ENCODE measurements around the gene MALAT1.
"Not testable (repeated sequence)": the region's sequence is repeated elsewhere in the genome, so short reads cannot be mapped to it uniquely, and the experiment has no call there.

The MALAT1 gene

GRCh38 chr11:65516135-65516968, 17.5 kb downstream of the MALAT1 start:
- no peak for DNase-seq (ENCODE audit: low read depth in 1 of 2, low spot score in 1 of 2)

GRCh38 chr11:65518941-65519549, 20.2 kb downstream of the MALAT1 start:
- not testable (repeated sequence) for DNase-seq (ENCODE audit: low read depth in 1 of 2, low spot score in 1 of 2)

GRCh38 chr11:65521777-65522521, 23.1 kb downstream of the MALAT1 start:
- not testable (repeated sequence) for DNase-seq (ENCODE audit: low read depth in 1 of 2, low spot score in 1 of 2)

GRCh38 chr11:65522718-65523630, 24.1 kb downstream of the MALAT1 start:
- not testable (repeated sequence) for DNase-seq (ENCODE audit: low read depth in 1 of 2, low spot score in 1 of 2)

GRCh38 chr11:65523631-65523968, 24.8 kb downstream of the MALAT1 start:
- DNase-seq (ENCODE audit: low read depth in 1 of 2, low spot score in 1 of 2), result not testable (repeated sequence)

GRCh38 chr11:65524014-65524740, 25.3 kb downstream of the MALAT1 start:
- no peak for DNase-seq (ENCODE audit: low read depth in 1 of 2, low spot score in 1 of 2)

GRCh38 chr11:65524741-65525545, 26.1 kb downstream of the MALAT1 start, which contains the start of gene SCYL1:
SCYL1 (plus strand) TSS chr11:65525083; CDS start chr11:65525154, 71 bp downstream.
- DNase-seq (ENCODE audit: low read depth in 1 of 2, low spot score in 1 of 2), result peak; percentile 72 to 79

GRCh38 chr11:65525546-65526480, 27.0 kb downstream of the MALAT1 start:
- DNase-seq (ENCODE audit: low read depth in 1 of 2, low spot score in 1 of 2), result no peak

GRCh38 chr11:65526744-65527143, 27.9 kb downstream of the MALAT1 start:
- no peak for DNase-seq (ENCODE audit: low read depth in 1 of 2, low spot score in 1 of 2)

- no peak for DNase-seq (ENCODE audit: low read depth in 1 of 2, low spot score in 1 of 2)
These were observed 30.0 kb downstream of the MALAT1 start for GRCh38 chr11:65528819-65529350.

GRCh38 chr11:65529475-65530156, 30.8 kb downstream of the MALAT1 start:
- DNase-seq (ENCODE audit: low read depth in 1 of 2, low spot score in 1 of 2), result no peak

GRCh38 chr11:65530157-65530496, 31.3 kb downstream of the MALAT1 start:
- DNase-seq (ENCODE audit: low read depth in 1 of 2, low spot score in 1 of 2), result no peak

- DNase-seq (ENCODE audit: low read depth in 1 of 2, low spot score in 1 of 2), result no peak
These were observed 33.7 kb downstream of the MALAT1 start for GRCh38 chr11:65532388-65533064.

- DNase-seq (ENCODE audit: low read depth in 1 of 2, low spot score in 1 of 2), result no peak
These were observed 36.3 kb downstream of the MALAT1 start for GRCh38 chr11:65535102-65535501.

- DNase-seq (ENCODE audit: low read depth in 1 of 2, low spot score in 1 of 2), result no peak
These were observed 37.8 kb downstream of the MALAT1 start for GRCh38 chr11:65536412-65537295.

- no peak for DNase-seq (ENCODE audit: low read depth in 1 of 2, low spot score in 1 of 2)
These were observed 38.4 kb downstream of the MALAT1 start for GRCh38 chr11:65537296-65537597.
